Dedifferentiated amniotic fluid mesenchymal stem cell (primary cell): ENCODE results near the gene C19orf44.

Experiments
- DNase-seq: peaks from one replicate; pipeline ENCODE4 v3.0.0-alpha.2; 2016; ENCODE audit errors: extremely low spot score

The C19orf44 gene

GRCh38 chr19:16516923-16517610, 20.9 kb downstream of the C19orf44 start:
- no peak for DNase-seq

GRCh38 chr19:16518061-16518460, 21.9 kb downstream of the C19orf44 start:
- DNase-seq, result no peak

- DNase-seq, result no peak
These were observed 22.5 kb downstream of the C19orf44 start for GRCh38 chr19:16518483-16519229.

- no peak for DNase-seq
These were observed 23.1 kb downstream of the C19orf44 start for GRCh38 chr19:16519230-16519687.

- DNase-seq, result no peak
These were observed 24.1 kb downstream of the C19orf44 start for GRCh38 chr19:16520074-16520973.

DNA sequence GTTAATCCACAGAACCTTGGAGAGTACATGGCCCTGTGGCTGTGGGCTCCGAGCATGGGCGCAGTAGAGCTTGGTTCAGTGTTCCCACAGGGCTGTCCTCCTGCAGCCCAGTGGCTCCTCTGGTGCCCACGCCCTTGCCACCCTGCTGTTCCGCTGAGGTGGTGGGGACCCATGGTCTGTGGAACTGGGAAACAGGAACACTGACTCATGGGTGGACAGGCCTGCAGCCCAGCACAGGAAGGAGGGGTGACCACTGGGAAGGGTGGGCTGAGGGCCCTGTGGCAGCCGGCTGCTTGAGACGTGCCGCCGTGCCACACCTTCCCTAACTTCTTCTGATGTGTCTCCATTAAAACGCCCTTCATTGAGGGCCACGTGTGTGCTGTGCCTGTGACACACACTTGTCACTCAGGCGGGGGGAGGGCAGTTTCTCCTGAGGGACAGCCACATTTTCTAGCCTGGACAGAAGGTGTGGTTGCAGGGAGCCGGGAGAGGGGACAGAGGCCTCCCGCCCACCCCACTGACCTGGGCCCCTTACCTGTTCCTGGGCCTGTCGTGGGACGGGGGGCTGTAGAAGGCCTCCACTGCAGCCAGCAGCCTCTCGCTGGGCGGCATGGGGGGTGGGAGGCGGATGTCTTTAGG, 24.9 kb downstream of the C19orf44 start:
- DNase-seq, result no peak

GRCh38 chr19:16521715-16522289, 25.6 kb downstream of the C19orf44 start:
- no peak for DNase-seq

DNA sequence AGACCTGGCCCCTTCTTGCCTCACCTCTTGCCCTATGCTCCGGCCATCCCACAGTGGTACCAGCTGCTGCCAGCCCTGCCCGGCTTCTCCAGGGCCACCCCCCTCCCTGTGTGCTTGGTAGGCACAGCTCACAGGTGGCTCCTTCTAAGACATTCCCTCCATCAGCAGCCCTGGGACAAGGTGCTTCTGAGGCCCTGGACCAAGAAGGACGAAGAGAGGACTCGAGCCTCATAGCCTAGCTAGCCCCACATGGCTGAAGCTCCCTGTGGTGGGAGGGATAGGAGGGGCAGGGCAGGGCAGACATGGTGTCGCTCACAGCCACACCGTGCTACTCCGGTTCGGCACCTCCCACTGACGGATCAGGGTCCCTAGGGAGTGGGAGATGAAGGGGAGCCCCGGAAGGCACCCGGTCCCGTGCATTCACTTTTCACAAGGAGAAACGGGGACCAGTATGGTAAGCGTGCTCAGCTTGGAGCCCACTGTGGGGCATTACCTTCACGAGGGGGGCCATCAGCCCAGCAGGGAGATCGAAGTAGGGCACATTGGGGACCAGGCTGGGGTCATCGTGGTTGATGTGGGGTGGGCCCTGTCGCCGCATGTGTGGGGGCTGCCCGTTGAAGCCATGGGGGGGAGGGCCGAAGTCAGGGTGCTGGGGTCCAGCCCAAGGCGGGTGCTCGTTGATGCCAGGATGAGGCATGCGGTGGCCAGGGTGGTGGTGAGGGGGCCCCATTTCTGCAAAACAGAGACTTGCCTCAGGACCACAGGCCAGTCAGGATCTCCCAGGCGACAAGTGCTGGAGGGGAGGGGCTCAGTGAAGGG, 26.6 kb downstream of the C19orf44 start:
- DNase-seq, result no peak

GRCh38 chr19:16524991-16525734, 29.0 kb downstream of the C19orf44 start:
- no peak for DNase-seq

- no peak for DNase-seq
These were observed 29.7 kb downstream of the C19orf44 start for GRCh38 chr19:16525751-16526481.

- no peak for DNase-seq
These were observed 31.2 kb downstream of the C19orf44 start for GRCh38 chr19:16527334-16527935.

DNA sequence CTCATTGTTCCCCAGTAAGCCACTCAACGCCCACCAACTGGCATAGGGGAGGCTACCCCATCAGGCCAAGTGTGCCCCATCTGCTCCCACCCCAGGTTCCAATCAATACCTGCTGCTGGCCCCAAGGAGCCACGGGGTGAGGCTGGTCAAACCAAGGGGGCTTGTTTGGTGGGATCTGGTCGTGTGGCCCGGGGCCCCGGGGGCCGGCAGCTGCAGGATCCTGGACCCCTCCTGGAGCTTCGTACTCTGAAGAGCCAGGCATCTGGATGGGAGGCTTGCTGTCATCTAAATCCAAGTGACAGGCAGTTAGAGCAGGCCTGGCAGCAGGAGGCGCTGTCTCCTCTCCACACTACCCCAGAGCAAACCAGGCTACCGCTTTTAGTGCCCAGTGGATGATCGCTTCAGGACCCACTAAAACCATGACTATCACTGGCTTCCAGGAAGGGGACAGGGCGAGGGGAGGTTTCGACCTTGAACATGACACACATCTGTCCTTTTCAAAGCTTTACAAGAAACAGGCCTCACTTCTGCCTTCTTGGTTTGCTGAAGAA, 31.9 kb downstream of the C19orf44 start:
- no peak for DNase-seq

GRCh38 chr19:16529466-16530144, 33.4 kb downstream of the C19orf44 start:
- no peak for DNase-seq

GRCh38 chr19:16530540-16531379, 34.6 kb downstream of the C19orf44 start:
- DNase-seq, result no peak

DNA sequence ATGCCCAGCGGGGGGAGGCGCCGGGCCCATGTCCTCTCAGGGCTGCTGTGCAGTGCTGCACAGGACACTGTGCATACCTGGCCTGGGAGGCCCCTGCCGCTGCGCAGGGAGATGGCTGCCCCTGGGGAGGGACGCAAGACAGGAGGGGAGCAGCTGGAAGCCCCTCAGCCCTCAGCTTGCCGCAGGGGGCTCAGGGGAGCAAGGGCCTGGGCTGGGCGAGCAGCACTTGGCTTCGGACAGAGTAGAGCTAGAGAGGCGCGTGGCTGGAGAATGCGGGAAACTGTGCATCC, 35.1 kb downstream of the C19orf44 start:
- no peak for DNase-seq

DNA sequence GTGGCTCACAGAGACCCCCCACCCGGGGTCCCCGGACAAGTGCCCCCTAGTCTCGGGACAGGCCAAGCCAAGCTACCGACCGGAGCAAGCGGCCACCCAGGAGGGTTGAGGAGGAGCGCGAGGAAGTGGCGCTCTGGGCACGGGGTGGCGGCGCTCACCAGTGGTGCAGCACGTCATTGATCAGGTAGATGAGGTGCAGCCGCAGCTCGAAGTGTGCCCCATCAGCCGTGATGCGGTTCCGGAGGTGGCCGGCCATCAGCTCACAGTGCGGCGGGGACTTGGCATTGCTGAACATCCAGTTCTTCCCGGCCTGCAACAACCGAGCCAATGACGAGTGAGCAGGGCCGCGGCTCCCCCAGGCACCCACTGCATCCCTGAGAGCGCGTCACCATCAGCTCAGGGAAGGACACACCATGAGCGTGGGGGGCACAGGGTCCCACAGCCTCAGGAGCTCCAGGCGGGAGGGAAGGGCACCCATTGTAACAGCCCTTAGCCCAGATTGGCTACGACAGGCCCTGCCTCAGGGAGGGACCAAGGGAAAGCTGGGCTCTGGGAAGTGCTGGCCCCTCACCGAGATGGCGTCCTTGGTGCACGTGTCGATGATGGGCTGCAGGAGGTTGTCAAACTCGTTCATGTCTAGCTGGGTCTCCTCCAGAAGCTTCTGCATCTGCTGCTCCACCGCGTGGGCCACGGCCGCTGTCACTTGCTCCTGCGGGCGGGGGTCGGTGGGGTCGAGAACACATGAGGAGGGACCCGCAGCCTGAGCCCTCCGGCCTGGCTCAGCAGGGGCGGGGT, 36.4 kb downstream of the C19orf44 start:
- no peak for DNase-seq
